ENCODE measurements around the gene LMO3.
"Not testable (repeated sequence)": the region's sequence is repeated elsewhere in the genome, so short reads cannot be mapped to it uniquely, and the experiment has no call there.

Gene LMO3

DNA sequence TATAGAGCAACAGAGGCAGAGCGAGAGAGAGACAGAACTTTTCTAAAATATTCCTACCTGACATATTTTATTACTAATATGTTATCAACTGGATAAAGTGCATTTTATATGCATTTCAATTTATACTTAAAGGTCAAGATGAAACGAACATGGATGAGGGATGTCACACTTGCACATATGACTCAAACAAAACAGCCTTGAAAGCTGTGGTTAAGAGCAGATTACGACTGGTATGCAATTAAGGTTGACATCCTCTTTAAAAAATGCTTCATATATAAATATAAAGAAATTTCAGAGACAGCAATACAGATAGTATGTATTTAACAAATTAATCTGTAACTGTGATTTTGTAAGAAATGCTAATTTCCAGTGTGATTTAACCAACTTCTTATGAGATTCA lies 52.5 kb downstream of the LMO3 start:
- no peak for DNase-seq (ENCODE audit: extremely low read depth in 1 of 2, low read depth in 1 of 2)

GRCh38 chr12:16552301-16552700 lies 53.7 kb downstream of the LMO3 start:
- DNase-seq (ENCODE audit: extremely low read depth in 1 of 2, low read depth in 1 of 2), result no peak

- DNase-seq (ENCODE audit: extremely low read depth in 1 of 2, low read depth in 1 of 2), result no peak
Measured at GRCh38 chr12:16545836-16546235, 60.1 kb downstream of the LMO3 start.

GRCh38 chr12:16542586-16542985 lies 63.4 kb downstream of the LMO3 start:
- DNase-seq (ENCODE audit: extremely low read depth in 1 of 2, low read depth in 1 of 2), result no peak

DNA sequence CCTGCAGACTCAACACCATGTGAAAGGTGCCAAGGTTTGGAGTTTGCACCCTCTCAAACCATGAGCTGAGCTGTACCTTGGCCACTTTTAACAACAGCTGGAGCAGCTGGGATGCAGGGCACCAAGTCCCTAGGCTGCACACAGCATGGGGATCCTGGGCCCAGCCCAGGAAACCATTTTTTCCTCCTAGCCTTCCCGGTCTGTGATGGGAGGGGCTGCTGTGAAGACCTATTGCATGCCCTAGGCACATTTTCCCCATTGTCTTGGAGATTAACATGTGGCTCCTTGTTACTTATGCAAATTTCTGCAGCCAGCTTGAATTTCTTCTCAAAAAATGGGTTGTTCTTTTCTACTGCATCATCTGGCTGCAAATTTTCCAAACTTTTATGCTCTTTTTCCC lies 68.3 kb downstream of the LMO3 start:
- not testable (repeated sequence) for DNase-seq (ENCODE audit: extremely low read depth in 1 of 2, low read depth in 1 of 2)

GRCh38 chr12:16531621-16532020 lies 74.3 kb downstream of the LMO3 start:
- no peak for DNase-seq (ENCODE audit: extremely low read depth in 1 of 2, low read depth in 1 of 2)

- no peak for DNase-seq (ENCODE audit: extremely low read depth in 1 of 2, low read depth in 1 of 2)
Measured at GRCh38 chr12:16530268-16530850, 75.6 kb downstream of the LMO3 start.

- no peak for DNase-seq (ENCODE audit: extremely low read depth in 1 of 2, low read depth in 1 of 2)
Measured at GRCh38 chr12:16526693-16527092, 79.3 kb downstream of the LMO3 start.

DNA sequence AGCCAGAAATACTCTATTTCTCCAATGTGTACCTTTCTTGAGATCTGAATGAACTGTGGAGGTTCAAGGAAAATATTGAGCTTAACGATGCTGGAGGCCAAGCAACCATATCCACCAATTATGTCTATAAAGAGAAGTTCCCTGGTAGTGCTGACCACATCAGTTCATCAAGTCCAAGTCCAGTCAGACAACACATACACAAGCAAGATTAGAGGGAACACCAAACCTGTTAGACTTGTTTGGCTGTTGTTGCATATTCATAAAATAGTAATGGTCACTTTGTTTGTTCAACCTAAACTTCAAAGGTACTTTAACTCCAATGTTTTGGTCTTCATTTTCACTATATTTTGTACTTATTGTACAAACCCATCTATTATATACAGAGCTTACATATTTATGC lies 81.6 kb downstream of the LMO3 start:
- DNase-seq (ENCODE audit: extremely low read depth in 1 of 2, low read depth in 1 of 2), result no peak

- no peak for DNase-seq (ENCODE audit: extremely low read depth in 1 of 2, low read depth in 1 of 2)
Measured at GRCh38 chr12:16523951-16524331, 82.0 kb downstream of the LMO3 start.

- DNase-seq (ENCODE audit: extremely low read depth in 1 of 2, low read depth in 1 of 2), result no peak
Measured at GRCh38 chr12:16523284-16523950, 82.5 kb downstream of the LMO3 start.

DNA sequence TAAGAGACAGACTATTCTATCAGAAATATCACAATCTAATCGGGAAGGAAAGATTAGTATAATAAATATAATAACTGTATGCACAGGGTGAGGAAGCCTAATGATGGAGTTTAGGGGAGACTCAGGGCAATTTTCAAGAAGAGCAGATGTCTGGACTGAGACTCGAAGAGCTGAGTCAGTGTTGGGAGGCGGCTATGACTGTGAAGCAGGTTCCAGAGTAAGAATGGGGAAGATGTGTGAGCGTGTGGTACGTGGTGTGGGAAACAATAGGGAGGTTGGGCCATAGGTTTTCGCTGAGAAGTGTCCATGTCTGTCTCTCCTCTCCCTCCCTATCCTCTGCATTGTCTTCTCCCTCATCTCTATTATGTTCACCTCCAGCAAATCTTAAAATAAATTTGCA lies 85.6 kb downstream of the LMO3 start:
- DNase-seq (ENCODE audit: extremely low read depth in 1 of 2, low read depth in 1 of 2), result no peak

- no peak for DNase-seq (ENCODE audit: extremely low read depth in 1 of 2, low read depth in 1 of 2)
Measured at GRCh38 chr12:16515666-16516065, 90.3 kb downstream of the LMO3 start.

DNA sequence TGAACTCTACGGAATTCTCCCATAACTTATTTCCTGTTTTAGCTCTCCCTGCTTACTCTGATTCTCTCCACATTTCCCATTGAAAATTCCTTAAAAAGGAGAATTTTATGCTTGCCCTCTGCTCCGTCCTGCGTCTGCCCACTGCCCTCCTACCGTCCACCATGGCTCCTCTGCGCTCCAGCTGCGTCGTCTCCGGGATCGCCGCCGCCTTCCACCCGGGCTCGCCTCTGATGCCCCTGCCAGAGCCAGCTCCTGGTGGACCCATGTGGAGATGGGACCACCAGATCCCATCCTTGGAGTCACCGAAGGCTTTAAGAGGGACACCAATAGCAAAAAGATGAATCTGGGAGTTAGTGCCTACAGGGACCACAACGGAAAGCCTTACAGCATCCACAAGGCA lies 92.7 kb downstream of the LMO3 start:
- no peak for DNase-seq (ENCODE audit: extremely low read depth in 1 of 2, low read depth in 1 of 2)

GRCh38 chr12:16509411-16509810 lies 96.6 kb downstream of the LMO3 start:
- DNase-seq (ENCODE audit: extremely low read depth in 1 of 2, low read depth in 1 of 2), result no peak

GRCh38 chr12:16506394-16506793 lies 99.6 kb downstream of the LMO3 start:
- no peak for DNase-seq (ENCODE audit: extremely low read depth in 1 of 2, low read depth in 1 of 2)

DNA sequence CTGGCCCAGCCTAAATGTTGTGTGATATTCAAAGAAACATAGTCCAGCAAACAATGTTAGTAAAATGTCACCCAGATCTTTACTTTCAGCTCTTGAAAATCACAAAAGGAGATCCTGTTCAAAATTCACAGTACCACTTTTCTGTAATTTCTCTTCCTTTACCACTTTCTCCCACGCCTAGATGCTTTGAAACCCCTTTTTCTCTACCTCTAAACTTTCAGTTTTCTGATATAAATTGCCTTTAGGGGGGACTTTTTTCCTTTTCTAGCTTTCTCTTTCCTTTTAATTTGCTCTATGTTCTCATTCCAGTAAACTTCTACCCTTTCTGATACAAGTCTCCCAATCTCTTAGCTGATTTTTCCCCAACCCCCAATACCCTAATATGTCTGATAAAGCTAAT lies 101.8 kb downstream of the LMO3 start:
- DNase-seq (ENCODE audit: extremely low read depth in 1 of 2, low read depth in 1 of 2), result no peak

DNA sequence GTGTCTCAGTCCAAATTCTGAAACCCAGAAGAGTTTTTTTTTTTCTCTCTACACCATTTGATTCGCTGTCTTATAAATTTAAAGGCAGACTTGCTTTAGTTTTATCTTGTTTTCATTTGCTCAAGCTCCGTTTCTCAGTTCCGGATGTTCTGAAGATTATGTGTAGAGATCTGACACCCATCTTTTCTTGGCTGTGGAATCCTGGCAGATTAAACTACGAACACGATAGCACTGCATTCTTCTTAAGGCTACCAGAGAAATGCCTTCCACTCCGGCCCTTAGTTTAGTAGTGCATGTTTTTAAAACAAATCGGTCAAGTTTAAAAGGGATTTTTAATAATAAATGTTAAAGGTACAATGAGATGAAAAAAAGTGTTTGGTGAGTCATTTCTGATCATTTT lies 106.4 kb downstream of the LMO3 start:
- no peak for DNase-seq (ENCODE audit: extremely low read depth in 1 of 2, low read depth in 1 of 2)
